Gastrocnemius medialis (tissue), 4 donors: Measurements from ENCODE around the gene WSB1.

Experiments
- CTCF ChIP-seq, 5 experiments: fragments of 450-650 bp in 3 of 5; fragments of 200-600 bp in 2 of 5; sonication (generic) in 2 of 5; IDR thresholded peaks in 4 of 5; conservative IDR thresholded peaks in 1 of 5; 1 replicate in 4 of 5; 2 replicates in 1 of 5; pipeline ENCODE4 v1.5.1; 2016 to 2019; ENCODE audit warnings: antibody characterized with exemption in 5 of 5, mild to moderate bottlenecking in 3 of 5, moderate library complexity in 3 of 5
- POLR2A ChIP-seq, 2 donors: fragments of 450-650 bp; IDR thresholded peaks; one replicate each; pipeline ENCODE4 v1.6.1; 2017; ENCODE audit warnings: antibody characterized with exemption in 2 of 2, mild to moderate bottlenecking in 2 of 2, moderate library complexity in 2 of 2

- no peak for TF ChIP-seq CTCF (IDR thresholded peaks at IDR 0.05 in 4 of 5, conservative IDR thresholded peaks at IDR 0.05 in 1 of 5)
- TF ChIP-seq POLR2A (IDR thresholded peaks at IDR 0.05), result no peak
These were observed 28.6 kb upstream of the WSB1 start for GRCh38 chr17:27265333-27265732.
